MCF 10A (cell line): ENCODE results near the gene VSTM2L. TPM values are rescaled to one million over a fixed set of nuclear protein-coding genes. Genes with fewer than 3 reads are reported as not detected.

Experiments
- BruUV-seq: library from RNA; stranded (reverse); fragments of 400-500 nt; replicated peaks from 2 replicates; lab custom pipeline; 2021; lab: Mats Ljungman, UMichigan
- CTCF ChIA-PET: fragments of 300-600 bp; sonication (Branson Sonifier 250); formaldehyde crosslinking; extraction: SDS; loops from one replicate; lab custom pipeline; 2021; ENCODE audit warnings: antibody characterized with exemption, inconsistent platforms; lab: Yijun Ruan, JAX
- POLR2A ChIA-PET: fragments of 300-600, 350-650 bp; sonication (Branson Sonifier 250); formaldehyde crosslinking; extraction: SDS; loops from one replicate; lab custom pipeline; 2020; ENCODE audit warnings: antibody characterized with exemption, inconsistent platforms; lab: Yijun Ruan, JAX
- DNase-seq: peaks from one replicate; pipeline ENCODE4 v3.0.0-alpha.2; 2018; ENCODE audit not compliant: unreplicated experiment
- H3K27ac Mint-ChIP-seq: one replicate; pipeline ENCODE4 v1.8.0; 2022; ENCODE audit warnings: mild to moderate bottlenecking, low read depth, mixed read lengths; ENCODE audit not compliant: unreplicated experiment
- H3K27me3 Mint-ChIP-seq: one replicate; pipeline ENCODE4 v1.8.0; 2022; ENCODE audit warnings: mixed read lengths; ENCODE audit not compliant: insufficient read depth, unreplicated experiment
- H3K36me3 Mint-ChIP-seq: one replicate; pipeline ENCODE4 v1.8.0; 2022; ENCODE audit warnings: mild to moderate bottlenecking, moderate library complexity, mixed read lengths; ENCODE audit not compliant: insufficient read depth, unreplicated experiment
- H3K4me1 Mint-ChIP-seq: one replicate; pipeline ENCODE4 v1.8.0; 2022; ENCODE audit warnings: mixed read lengths; ENCODE audit not compliant: insufficient read depth, unreplicated experiment
- H3K4me3 Mint-ChIP-seq: one replicate; pipeline ENCODE4 v1.8.0; 2022; ENCODE audit warnings: mild to moderate bottlenecking, moderate library complexity, mixed read lengths; ENCODE audit not compliant: unreplicated experiment
- H3K9me3 Mint-ChIP-seq: one replicate; pipeline ENCODE4 v1.8.0; 2022; ENCODE audit warnings: mixed read lengths; ENCODE audit not compliant: unreplicated experiment
- CTCF ChIP-seq: fragments of 200-600 bp; IDR thresholded peaks from one replicate; pipeline ENCODE4 v1.8.0; 2022; ENCODE audit warnings: antibody characterized with exemption, mild to moderate bottlenecking; ENCODE audit not compliant: unreplicated experiment
- intact Hi-C: fragments of 100-400 bp; cut with micrococcal nuclease; formaldehyde crosslinking; loops from 2 replicates; pipeline ENCODE4 v1.14.1; 2022
- total RNA-seq: library from RNA; stranded (reverse); gene quantifications from 2 replicates; pipeline ENCODE4 v1.2.3, GENCODE V29; 2022

VSTM2L gene
- total RNA-seq, 1 experiment from 2014 or later = 15.6 TPM

- no TSS peak for BruUV-seq
- Mint-ChIP-seq H3K27me3 (no peaks in the 10 kb centered on the region), H3K9me3 (no peaks in the 10 kb centered on the region), H3K4me3 (no peak overlapping the region), H3K27ac (peak overlapping the region; percentile 61), H3K4me1 (peaks cover 6% of the 10 kb centered on the region), H3K36me3 (peaks cover 25% of the 10 kb centered on the region)
- intact Hi-C loops = no loop called here
- ChIA-PET POLR2A (no interaction called here), CTCF (interaction anchor here (0.8 kb wide), 1 partner anchor 76 kb away, joined by 3 read pairs; no protein-coding TSS in a partner anchor)
- TF ChIP-seq CTCF = no peak
- no peak for DNase-seq
Measured at GRCh38 chr20:37981568-37981967, 78.6 kb downstream of the VSTM2L start.

DNA sequence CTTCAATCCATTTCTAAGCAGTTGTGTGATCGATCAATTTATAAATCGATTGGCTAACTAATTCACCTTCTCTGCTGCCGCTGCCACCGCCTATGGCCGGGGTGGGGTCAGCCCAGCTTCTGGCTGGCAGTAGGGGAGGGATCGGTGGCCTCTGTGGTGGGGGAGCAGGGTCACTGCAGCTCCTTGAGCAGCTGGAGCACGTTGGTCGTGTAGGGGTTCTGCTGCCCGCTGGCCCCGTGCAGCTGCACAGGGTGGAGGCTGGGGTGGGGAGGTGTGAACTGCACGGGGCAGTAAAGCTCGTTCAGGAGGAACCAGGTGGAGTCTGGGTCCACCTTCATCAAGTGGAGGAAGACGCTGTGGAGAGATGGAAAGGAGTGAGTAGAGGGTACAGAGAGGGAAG lies 80.4 kb downstream of the VSTM2L start:
- POLR2A ChIA-PET = interaction anchor here (0.9 kb wide), 1 partner anchor 50 kb away, joined by 4 read pairs; the partner anchor contains the start of gene RPRD1B
- no peaks in the 10 kb centered on the region for H3K9me3 Mint-ChIP-seq
- H3K27me3 Mint-ChIP-seq = no peaks in the 10 kb centered on the region
- H3K27ac Mint-ChIP-seq = peak overlapping the region; percentile 61
- H3K4me3 Mint-ChIP-seq = no peak overlapping the region
- TF ChIP-seq CTCF = no peak
- H3K4me1 Mint-ChIP-seq = peaks cover 17% of the 10 kb centered on the region
- CTCF ChIA-PET = interaction anchor here (1.1 to 1.9 kb wide), 2 partner anchors 9 to 189 kb away, joined by 7 to 10 read pairs; no protein-coding TSS in a partner anchor
- BruUV-seq = no TSS peak
- no peak for DNase-seq
- intact Hi-C loops = no loop called here
- peaks cover 33% of the 10 kb centered on the region for H3K36me3 Mint-ChIP-seq

GRCh38 chr20:37984018-37984785 lies 81.3 kb downstream of the VSTM2L start:
- ChIA-PET CTCF (interaction anchor here (1.1 to 1.9 kb wide), 2 partner anchors 8 to 190 kb away, joined by 7 to 10 read pairs; no protein-coding TSS in a partner anchor), POLR2A (interaction anchor here (0.9 to 1.2 kb wide), 2 partner anchors 11 to 50 kb away, joined by 4 read pairs; partner anchors contain the start of gene RPRD1B)
- TF ChIP-seq CTCF = no peak
- no peak for DNase-seq
- no TSS peak for BruUV-seq
- Mint-ChIP-seq H3K27me3 (no peaks in the 10 kb centered on the region), H3K9me3 (no peaks in the 10 kb centered on the region), H3K4me3 (no peak overlapping the region), H3K36me3 (peaks cover 33% of the 10 kb centered on the region), H3K27ac (peak overlapping the region; percentile 14), H3K4me1 (peaks cover 27% of the 10 kb centered on the region)
- intact Hi-C loops = no loop called here
